H1 (cell line): ENCODE measurements around the gene PCDHGA1. TPM values are rescaled to one million over a fixed set of nuclear protein-coding genes. Genes with fewer than 3 reads are reported as not detected.

Experiments
- EGR1 ChIP-seq: IDR thresholded peaks from 2 replicates; pipeline ENCODE4 v1.6.1; 2011; ENCODE audit warnings: low read depth, low read length, borderline replicate concordance
- polyA plus RNA-seq, 7 experiments: library from polyadenylated mRNA; depleted of rRNA in 3 of 7; stranded (reverse) in 5 of 7; unstranded in 2 of 7; fragments of >200 nt in 5 of 7; fragments of 200-250 nt in 2 of 7; gene quantifications; 1 replicate in 5 of 7; 2 replicates in 1 of 7; 4 replicates in 1 of 7; pipeline versions ENCODE4 v1.2.1 to v1.2.3, GENCODE V29; 2011 to 2013; ENCODE audit warnings: missing spikeins in 2 of 7, mixed read lengths in 2 of 7
- total RNA-seq: library from RNA; stranded (reverse); fragmentation: NEBNext Ultra II Directional; extraction: Animal tissue kit (Norgen Biotek cat#: 25700); gene quantifications from 2 replicates; pipeline ENCODE4 v1.2.1, GENCODE V29; 2021
- TF ChIP-seq, protein P1 (sequence below): fragments of 300-600 bp; sonication (generic); IDR thresholded peaks from 2 replicates; pipeline ENCODE4 v1.7.1; 2012; ENCODE audit warnings: low read length, moderate library complexity, mild to moderate bottlenecking, inconsistent platforms; ENCODE audit not compliant: insufficient replicate concordance

Gene PCDHGA1
- total and polyA plus RNA-seq, 2 of the 8 experiments (the other 6 are each of a cell fraction or from before 2014, with no cell fraction given): 0.57 to 0.89 TPM

DNA sequence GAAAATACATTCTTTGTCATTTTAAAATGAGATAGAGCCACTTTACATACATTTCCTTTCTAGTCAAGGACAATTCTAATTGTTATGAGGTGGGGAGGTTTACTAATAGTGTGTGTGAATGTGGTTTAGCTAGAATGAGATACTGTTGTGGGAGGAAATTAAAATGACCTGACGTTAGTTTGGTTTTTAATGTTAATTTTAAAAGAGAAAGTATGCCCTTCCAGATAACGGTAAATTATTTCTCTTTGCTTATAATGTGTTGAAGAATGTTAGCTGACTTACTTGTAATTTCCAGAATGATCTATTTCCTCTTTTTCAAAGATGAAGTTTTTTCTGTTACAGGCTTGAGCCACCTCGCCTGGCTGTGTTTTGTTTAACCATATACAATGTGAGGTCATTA lies 8.1 kb upstream of the PCDHGA1 start (continued):
- TF ChIP-seq, protein P1, sequence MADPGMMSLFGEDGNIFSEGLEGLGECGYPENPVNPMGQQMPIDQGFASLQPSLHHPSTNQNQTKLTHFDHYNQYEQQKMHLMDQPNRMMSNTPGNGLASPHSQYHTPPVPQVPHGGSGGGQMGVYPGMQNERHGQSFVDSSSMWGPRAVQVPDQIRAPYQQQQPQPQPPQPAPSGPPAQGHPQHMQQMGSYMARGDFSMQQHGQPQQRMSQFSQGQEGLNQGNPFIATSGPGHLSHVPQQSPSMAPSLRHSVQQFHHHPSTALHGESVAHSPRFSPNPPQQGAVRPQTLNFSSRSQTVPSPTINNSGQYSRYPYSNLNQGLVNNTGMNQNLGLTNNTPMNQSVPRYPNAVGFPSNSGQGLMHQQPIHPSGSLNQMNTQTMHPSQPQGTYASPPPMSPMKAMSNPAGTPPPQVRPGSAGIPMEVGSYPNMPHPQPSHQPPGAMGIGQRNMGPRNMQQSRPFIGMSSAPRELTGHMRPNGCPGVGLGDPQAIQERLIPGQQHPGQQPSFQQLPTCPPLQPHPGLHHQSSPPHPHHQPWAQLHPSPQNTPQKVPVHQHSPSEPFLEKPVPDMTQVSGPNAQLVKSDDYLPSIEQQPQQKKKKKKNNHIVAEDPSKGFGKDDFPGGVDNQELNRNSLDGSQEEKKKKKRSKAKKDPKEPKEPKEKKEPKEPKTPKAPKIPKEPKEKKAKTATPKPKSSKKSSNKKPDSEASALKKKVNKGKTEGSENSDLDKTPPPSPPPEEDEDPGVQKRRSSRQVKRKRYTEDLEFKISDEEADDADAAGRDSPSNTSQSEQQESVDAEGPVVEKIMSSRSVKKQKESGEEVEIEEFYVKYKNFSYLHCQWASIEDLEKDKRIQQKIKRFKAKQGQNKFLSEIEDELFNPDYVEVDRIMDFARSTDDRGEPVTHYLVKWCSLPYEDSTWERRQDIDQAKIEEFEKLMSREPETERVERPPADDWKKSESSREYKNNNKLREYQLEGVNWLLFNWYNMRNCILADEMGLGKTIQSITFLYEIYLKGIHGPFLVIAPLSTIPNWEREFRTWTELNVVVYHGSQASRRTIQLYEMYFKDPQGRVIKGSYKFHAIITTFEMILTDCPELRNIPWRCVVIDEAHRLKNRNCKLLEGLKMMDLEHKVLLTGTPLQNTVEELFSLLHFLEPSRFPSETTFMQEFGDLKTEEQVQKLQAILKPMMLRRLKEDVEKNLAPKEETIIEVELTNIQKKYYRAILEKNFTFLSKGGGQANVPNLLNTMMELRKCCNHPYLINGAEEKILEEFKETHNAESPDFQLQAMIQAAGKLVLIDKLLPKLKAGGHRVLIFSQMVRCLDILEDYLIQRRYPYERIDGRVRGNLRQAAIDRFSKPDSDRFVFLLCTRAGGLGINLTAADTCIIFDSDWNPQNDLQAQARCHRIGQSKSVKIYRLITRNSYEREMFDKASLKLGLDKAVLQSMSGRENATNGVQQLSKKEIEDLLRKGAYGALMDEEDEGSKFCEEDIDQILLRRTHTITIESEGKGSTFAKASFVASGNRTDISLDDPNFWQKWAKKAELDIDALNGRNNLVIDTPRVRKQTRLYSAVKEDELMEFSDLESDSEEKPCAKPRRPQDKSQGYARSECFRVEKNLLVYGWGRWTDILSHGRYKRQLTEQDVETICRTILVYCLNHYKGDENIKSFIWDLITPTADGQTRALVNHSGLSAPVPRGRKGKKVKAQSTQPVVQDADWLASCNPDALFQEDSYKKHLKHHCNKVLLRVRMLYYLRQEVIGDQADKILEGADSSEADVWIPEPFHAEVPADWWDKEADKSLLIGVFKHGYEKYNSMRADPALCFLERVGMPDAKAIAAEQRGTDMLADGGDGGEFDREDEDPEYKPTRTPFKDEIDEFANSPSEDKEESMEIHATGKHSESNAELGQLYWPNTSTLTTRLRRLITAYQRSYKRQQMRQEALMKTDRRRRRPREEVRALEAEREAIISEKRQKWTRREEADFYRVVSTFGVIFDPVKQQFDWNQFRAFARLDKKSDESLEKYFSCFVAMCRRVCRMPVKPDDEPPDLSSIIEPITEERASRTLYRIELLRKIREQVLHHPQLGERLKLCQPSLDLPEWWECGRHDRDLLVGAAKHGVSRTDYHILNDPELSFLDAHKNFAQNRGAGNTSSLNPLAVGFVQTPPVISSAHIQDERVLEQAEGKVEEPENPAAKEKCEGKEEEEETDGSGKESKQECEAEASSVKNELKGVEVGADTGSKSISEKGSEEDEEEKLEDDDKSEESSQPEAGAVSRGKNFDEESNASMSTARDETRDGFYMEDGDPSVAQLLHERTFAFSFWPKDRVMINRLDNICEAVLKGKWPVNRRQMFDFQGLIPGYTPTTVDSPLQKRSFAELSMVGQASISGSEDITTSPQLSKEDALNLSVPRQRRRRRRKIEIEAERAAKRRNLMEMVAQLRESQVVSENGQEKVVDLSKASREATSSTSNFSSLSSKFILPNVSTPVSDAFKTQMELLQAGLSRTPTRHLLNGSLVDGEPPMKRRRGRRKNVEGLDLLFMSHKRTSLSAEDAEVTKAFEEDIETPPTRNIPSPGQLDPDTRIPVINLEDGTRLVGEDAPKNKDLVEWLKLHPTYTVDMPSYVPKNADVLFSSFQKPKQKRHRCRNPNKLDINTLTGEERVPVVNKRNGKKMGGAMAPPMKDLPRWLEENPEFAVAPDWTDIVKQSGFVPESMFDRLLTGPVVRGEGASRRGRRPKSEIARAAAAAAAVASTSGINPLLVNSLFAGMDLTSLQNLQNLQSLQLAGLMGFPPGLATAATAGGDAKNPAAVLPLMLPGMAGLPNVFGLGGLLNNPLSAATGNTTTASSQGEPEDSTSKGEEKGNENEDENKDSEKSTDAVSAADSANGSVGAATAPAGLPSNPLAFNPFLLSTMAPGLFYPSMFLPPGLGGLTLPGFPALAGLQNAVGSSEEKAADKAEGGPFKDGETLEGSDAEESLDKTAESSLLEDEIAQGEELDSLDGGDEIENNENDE: no peak
- no peak for TF ChIP-seq EGR1
- TF ChIP-seq, all 59 proteins: peak for 0
